ENCODE results near the gene SRSF5.

Gene SRSF5

DNA sequence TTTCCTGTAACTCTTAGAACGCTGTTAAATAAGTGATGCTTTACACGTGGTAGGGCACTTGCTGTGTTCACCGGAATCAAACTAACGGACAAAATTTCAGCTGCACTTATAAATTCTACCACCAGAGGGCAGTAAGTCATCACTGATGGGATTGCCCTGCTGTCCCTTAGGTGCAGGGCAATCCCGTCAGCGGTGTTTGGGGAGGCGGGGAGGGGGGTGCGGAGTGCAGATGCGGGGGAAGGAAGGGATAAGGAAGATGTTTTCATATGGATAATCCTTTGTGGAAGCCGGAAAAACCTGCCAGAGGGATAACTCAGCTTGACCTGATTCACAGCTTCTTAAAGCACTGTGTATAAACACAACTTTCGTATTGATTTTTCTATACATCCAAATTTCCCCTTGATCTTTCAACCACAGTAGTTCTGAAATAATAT lies 51.8 kb downstream of the SRSF5 start:
- in situ Hi-C loops (cut with HindIII; ENCODE audit: low pct_unique_long_range_greater_than_20kb, low sequenced_read_pairs), result no loop called here
- peak; percentile 58 to 83 for DNase-seq (ENCODE audit: low read depth in 1 of 2, low spot score in 1 of 2)
- TF ChIP-seq JUND (IDR thresholded peaks at IDR 0.05; ENCODE audit: low read depth), result no peak

DNA sequence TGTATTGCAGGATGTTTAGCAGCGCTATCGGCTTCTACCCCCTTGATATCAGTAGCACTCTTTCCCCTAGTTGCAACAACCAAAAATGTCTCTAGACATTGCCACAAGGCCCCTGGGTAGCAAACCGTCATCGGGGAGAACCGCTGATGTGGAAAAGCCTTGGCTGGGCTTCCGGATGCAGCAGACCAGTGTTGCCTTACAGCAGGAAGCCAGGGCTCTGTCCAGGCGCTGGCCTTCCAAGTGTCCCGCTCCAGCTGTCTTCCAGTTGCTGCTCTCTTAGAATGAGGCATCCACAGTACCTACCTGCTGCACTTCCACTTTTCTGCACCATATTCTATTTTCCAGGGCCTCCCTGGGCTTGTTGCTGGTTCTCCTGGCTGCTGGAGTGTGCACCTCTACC lies 52.7 kb downstream of the SRSF5 start:
- no peak for DNase-seq (ENCODE audit: low read depth in 1 of 2, low spot score in 1 of 2)
- no peak for TF ChIP-seq JUND (IDR thresholded peaks at IDR 0.05; ENCODE audit: low read depth)
- in situ Hi-C loops (cut with HindIII; ENCODE audit: low pct_unique_long_range_greater_than_20kb, low sequenced_read_pairs), result no loop called here

DNA sequence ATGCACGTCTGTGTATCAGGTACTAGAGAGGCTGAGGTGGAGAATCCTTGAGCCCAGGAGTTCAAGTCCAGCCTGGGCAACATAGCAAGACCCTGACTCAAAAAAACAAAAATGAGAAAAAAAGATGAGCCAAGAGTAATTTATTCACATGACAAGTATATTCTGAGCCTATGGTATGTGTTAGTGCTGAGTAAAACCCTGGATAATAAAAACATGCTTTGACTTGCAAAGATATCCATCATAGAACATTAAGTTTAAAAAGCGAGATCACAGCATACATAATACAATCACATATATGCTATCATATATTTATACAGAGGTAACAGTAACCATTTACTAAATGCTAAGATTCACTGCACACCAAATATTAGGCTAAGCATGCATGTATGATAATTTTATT lies 54.0 kb downstream of the SRSF5 start:
- DNase-seq (ENCODE audit: low read depth in 1 of 2, low spot score in 1 of 2), result no peak
- in situ Hi-C loops (cut with HindIII; ENCODE audit: low pct_unique_long_range_greater_than_20kb, low sequenced_read_pairs), result no loop called here
- TF ChIP-seq JUND (IDR thresholded peaks at IDR 0.05; ENCODE audit: low read depth), result no peak

All from T47D (cell line).